ENCODE results near the gene ILKAP.

Gene ILKAP

GRCh38 chr2:238128061-238128440 lies 75.4 kb downstream of the ILKAP start:
- DNase-seq (ENCODE audit: insufficient read length, low spot score): no peak
- no peak for FAIRE-seq
- TF ChIP-seq TAF1 (IDR thresholded peaks at IDR 0.05; ENCODE audit: low read depth, low read length) (no peak), POU2F2 (IDR thresholded peaks at IDR 0.05; ENCODE audit: low read depth, low read length) (no peak), PAX5 (IDR thresholded peaks at IDR 0.05; ENCODE audit: insufficient read depth, low read length, severe bottlenecking) (no peak), POLR2AphosphoS5 (IDR thresholded peaks at IDR 0.05; ENCODE audit: low read depth, low read length) (no peak), POLR2A (IDR thresholded peaks at IDR 0.05; ENCODE audit: low read depth, low read length) (no peak), SPI1 (IDR thresholded peaks at IDR 0.05; ENCODE audit: low read depth, low read length) (no peak)

GRCh38 chr2:238127165-238128060 lies 76.1 kb downstream of the ILKAP start:
- FAIRE-seq (no peak), DNase-seq (ENCODE audit: insufficient read length, low spot score) (no peak)
- TF ChIP-seq PAX5 (IDR thresholded peaks at IDR 0.05; ENCODE audit: insufficient read depth, low read length, severe bottlenecking) (no peak), POLR2A (IDR thresholded peaks at IDR 0.05; ENCODE audit: low read depth, low read length) (no peak), POU2F2 (IDR thresholded peaks at IDR 0.05; ENCODE audit: low read depth, low read length) (no peak), SPI1 (IDR thresholded peaks at IDR 0.05; ENCODE audit: low read depth, low read length) (no peak), TAF1 (IDR thresholded peaks at IDR 0.05; ENCODE audit: low read depth, low read length) (no peak), POLR2AphosphoS5 (IDR thresholded peaks at IDR 0.05; ENCODE audit: low read depth, low read length) (no peak)

GRCh38 chr2:238126775-238127164 lies 76.7 kb downstream of the ILKAP start:
- no peak for DNase-seq (ENCODE audit: insufficient read length, low spot score)
- FAIRE-seq: no peak
- TF ChIP-seq PAX5 (IDR thresholded peaks at IDR 0.05; ENCODE audit: insufficient read depth, low read length, severe bottlenecking) (no peak), POU2F2 (IDR thresholded peaks at IDR 0.05; ENCODE audit: low read depth, low read length) (no peak), SPI1 (IDR thresholded peaks at IDR 0.05; ENCODE audit: low read depth, low read length) (no peak), POLR2AphosphoS5 (IDR thresholded peaks at IDR 0.05; ENCODE audit: low read depth, low read length) (no peak), TAF1 (IDR thresholded peaks at IDR 0.05; ENCODE audit: low read depth, low read length) (no peak), POLR2A (IDR thresholded peaks at IDR 0.05; ENCODE audit: low read depth, low read length) (no peak)

GRCh38 chr2:238126338-238126737 lies 77.2 kb downstream of the ILKAP start:
- FAIRE-seq (peak; percentile 94), DNase-seq (ENCODE audit: insufficient read length, low spot score) (no peak)
- TF ChIP-seq SPI1 (IDR thresholded peaks at IDR 0.05; ENCODE audit: low read depth, low read length): no peak
- no peak for TF ChIP-seq PAX5 (IDR thresholded peaks at IDR 0.05; ENCODE audit: insufficient read depth, low read length, severe bottlenecking)
- no peak for TF ChIP-seq POU2F2 (IDR thresholded peaks at IDR 0.05; ENCODE audit: low read depth, low read length)
- TF ChIP-seq POLR2A (IDR thresholded peaks at IDR 0.05; ENCODE audit: low read depth, low read length): no peak
- TF ChIP-seq TAF1 (IDR thresholded peaks at IDR 0.05; ENCODE audit: low read depth, low read length): no peak

GRCh38 chr2:238125127-238125885 lies 78.2 kb downstream of the ILKAP start:
- TF ChIP-seq SPI1 (IDR thresholded peaks at IDR 0.05; ENCODE audit: low read depth, low read length) (no peak), POLR2A (IDR thresholded peaks at IDR 0.05; ENCODE audit: low read depth, low read length) (no peak), TAF1 (IDR thresholded peaks at IDR 0.05; ENCODE audit: low read depth, low read length) (no peak), PAX5 (IDR thresholded peaks at IDR 0.05; ENCODE audit: insufficient read depth, low read length, severe bottlenecking) (no peak), POU2F2 (IDR thresholded peaks at IDR 0.05; ENCODE audit: low read depth, low read length) (no peak), POLR2AphosphoS5 (IDR thresholded peaks at IDR 0.05; ENCODE audit: low read depth, low read length) (no peak)
- no peak for FAIRE-seq
- no peak for DNase-seq (ENCODE audit: insufficient read length, low spot score)

- FAIRE-seq: peak; percentile 83
- no peak for TF ChIP-seq POLR2AphosphoS5 (IDR thresholded peaks at IDR 0.05; ENCODE audit: low read depth, low read length)
- no peak for TF ChIP-seq SPI1 (IDR thresholded peaks at IDR 0.05; ENCODE audit: low read depth, low read length)
- no peak for TF ChIP-seq POU2F2 (IDR thresholded peaks at IDR 0.05; ENCODE audit: low read depth, low read length)
- no peak for TF ChIP-seq TAF1 (IDR thresholded peaks at IDR 0.05; ENCODE audit: low read depth, low read length)
- no peak for TF ChIP-seq PAX5 (IDR thresholded peaks at IDR 0.05; ENCODE audit: insufficient read depth, low read length, severe bottlenecking)
- no peak for TF ChIP-seq POLR2A (IDR thresholded peaks at IDR 0.05; ENCODE audit: low read depth, low read length)
- DNase-seq (ENCODE audit: insufficient read length, low spot score): no peak
Observed at GRCh38 chr2:238124488-238125126, 78.9 kb downstream of the ILKAP start.

- no peak for TF ChIP-seq POLR2AphosphoS5 (IDR thresholded peaks at IDR 0.05; ENCODE audit: low read depth, low read length)
- TF ChIP-seq SPI1 (IDR thresholded peaks at IDR 0.05; ENCODE audit: low read depth, low read length): no peak
- no peak for TF ChIP-seq PAX5 (IDR thresholded peaks at IDR 0.05; ENCODE audit: insufficient read depth, low read length, severe bottlenecking)
- TF ChIP-seq POU2F2 (IDR thresholded peaks at IDR 0.05; ENCODE audit: low read depth, low read length): no peak
- TF ChIP-seq TAF1 (IDR thresholded peaks at IDR 0.05; ENCODE audit: low read depth, low read length): no peak
- TF ChIP-seq POLR2A (IDR thresholded peaks at IDR 0.05; ENCODE audit: low read depth, low read length): no peak
- FAIRE-seq (no peak), DNase-seq (ENCODE audit: insufficient read length, low spot score) (no peak)
Observed at GRCh38 chr2:238123991-238124470, 79.5 kb downstream of the ILKAP start.

GRCh38 chr2:238123218-238123971 lies 80.1 kb downstream of the ILKAP start:
- TF ChIP-seq SPI1 (IDR thresholded peaks at IDR 0.05; ENCODE audit: low read depth, low read length): no peak
- TF ChIP-seq POU2F2 (IDR thresholded peaks at IDR 0.05; ENCODE audit: low read depth, low read length): no peak
- no peak for TF ChIP-seq POLR2AphosphoS5 (IDR thresholded peaks at IDR 0.05; ENCODE audit: low read depth, low read length)
- no peak for TF ChIP-seq PAX5 (IDR thresholded peaks at IDR 0.05; ENCODE audit: insufficient read depth, low read length, severe bottlenecking)
- DNase-seq (ENCODE audit: insufficient read length, low spot score) (no peak), FAIRE-seq (no peak)
